Measurements from ENCODE around the gene RNF6.

- TF ChIP-seq CTCF (IDR thresholded peaks at IDR 0.05): no peak
- no peak for TF ChIP-seq POLR2A (IDR thresholded peaks at IDR 0.05)
Observed at GRCh38 chr13:26225896-26226617, 3.9 kb upstream of the RNF6 start.

Measured in testis (tissue), 2 donors.